GM19372 (cell line): ENCODE data around the gene ZNF888.
"Not testable (repeated sequence)": the region's sequence is repeated elsewhere in the genome, so short reads cannot be mapped to it uniquely, and the experiment has no call there.

ENCODE experiments used
- ATAC-seq: cut with Tn5 transposase; IDR thresholded peaks from one replicate; pipeline ENCODE4 v1.9.1; 2021; ENCODE audit warnings: mild to moderate bottlenecking, low read depth, moderate library complexity; ENCODE audit not compliant: unreplicated experiment

Gene ZNF888

DNA sequence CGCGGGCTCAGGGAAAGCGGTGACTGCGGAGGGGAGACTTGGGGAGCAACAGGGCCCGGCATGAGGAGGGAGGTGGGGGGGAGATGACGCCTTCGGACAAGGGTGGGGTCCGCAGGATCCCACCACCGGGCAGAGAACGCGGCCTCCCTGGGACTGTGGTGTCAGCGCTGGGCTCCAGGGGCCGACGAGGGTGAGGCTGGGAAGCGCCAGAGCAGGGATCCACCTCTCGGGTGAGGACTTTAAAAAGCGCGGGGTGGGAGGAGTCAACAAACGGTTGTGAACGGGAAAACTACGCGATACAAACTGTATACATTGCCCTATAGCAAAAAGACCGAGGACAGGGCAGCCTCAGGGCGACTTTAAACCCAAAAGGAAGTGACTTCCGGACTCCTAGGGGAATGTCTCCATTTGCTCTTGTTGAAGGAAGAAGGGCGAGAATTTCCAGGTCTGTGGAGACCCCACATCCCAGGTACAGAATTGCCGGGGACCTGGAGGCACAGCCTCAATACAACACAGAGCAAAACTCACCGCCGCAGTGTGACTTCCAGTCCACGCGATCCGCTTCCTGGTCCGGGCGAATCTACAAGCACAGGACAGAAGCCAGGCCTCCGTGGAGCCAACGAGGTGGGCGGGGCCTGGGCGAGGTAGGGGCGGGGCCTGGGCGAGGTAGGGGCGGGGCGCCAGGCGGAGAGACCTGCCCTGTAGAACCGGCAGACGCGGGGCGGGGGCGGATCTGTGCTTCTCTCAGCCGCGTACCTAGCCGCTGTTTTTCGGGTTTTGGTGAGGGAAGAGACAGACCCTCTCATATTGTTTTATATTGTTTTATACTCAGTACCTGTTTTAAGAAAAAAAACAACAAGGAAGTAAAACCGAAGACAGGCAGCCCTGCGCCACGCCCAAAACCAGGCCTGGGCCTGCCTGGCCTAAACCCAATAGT lies at the start of gene ZNF888:
Gene ZNF888 (minus strand): TSS at position 588 of the 937 bp plus-strand sequence. CDS start 5,555 bp downstream, outside the sequence.
- ATAC-seq, result peak; percentile 98

DNA sequence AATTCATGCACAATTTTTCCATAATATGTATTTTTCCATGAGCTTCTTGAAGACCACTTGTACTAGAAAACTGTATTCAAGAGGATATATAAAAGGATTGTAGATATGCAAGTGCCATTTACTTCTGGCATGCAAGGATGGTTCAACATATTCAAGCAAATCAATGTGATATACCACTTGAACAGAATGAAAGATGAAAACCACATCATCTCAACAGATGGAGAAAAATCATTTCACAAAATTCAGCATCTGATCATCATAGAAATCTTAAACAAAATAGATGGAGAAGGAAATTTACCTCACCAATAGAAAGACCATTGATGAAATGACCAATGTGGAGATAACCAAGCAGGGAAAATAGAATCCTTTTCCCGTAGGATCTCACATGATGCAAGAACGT lies 44.5 kb upstream of the ZNF888 start:
- ATAC-seq, result no peak

DNA sequence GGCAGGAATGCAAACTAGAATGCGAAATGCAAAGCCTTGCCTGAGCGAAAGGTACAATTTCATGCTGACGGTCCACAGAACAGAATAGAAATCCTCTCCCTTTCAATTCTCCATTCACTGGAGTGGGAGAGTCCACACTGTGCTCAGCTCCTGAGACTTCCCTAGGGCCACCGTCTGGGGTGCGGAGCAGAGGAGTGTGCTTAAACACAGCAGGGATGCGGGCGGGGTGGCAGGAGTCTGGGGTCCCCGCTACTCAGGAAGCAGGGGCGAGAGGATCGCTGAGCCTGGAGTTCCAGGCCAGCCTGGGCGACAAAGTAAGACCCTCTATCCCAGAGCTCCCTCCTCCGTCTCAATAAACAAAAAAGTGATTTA lies 40.0 kb upstream of the ZNF888 start:
- ATAC-seq, result peak; percentile 14

DNA sequence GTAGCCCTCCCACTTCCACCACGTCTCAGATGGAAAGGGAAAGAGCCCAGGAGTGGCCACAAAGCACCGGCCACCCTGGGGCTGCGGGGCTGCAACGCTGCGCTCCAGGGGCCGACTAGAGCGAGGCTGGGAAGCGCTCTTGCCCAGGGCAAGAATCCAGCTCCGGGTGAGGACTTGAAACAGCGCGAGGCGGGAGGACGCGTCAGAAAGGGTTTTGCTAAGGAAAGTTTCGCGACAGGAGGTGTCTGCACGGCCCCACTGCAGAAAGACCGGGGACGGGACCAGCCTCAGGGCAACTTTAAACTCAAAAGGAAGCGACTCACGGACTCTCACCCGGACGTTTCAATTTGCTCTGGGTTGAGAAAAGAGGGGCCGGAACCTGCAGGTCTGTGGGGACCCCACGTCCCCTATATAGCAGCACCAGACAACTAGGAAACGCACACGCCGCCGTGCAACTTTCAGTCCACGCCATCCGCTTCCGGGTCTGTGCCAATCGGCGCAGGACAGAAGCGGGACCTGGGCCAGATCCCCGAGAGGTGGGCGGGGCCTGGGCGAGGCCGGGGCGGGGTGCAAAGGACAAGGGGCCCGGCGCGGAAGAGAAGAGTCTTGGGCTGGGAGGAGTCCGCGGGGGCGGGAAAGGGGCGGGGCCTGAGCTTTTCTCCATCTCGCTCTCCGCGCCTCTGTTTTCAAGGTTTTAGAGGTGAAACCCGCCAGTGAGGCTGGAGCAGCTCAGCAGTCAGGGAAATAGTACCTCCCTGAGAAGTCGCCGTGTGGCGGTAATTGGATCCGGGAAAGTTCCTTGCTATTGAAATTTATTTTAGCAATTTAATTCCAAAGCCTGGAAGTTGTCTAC lies 39.4 kb upstream of the ZNF888 start, which contains the start of gene ZNF816:
Gene ZNF816 (minus strand): TSS at position 488 of the 853 bp plus-strand sequence. CDS start 6,792 bp downstream, outside the sequence.
- ATAC-seq, result peak; percentile 98

DNA sequence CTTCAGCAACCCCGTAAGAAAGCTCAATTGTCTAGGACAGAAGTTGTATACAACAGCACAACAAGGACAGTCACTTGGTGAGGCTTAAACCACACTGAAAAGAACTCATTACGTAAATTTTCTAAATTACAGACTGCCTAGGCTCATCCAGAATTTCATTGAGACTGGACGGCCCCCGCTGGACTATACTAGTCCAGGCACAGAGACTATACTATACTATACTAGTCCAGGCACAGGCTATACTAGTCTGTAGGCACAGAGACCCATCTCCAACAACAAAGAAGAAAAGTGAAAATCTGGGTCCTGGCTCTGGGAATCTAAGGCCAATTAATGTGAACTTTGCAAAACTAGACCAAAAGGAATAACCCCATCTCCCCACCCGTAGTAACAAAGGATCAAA lies 38.8 kb upstream of the ZNF888 start:
- no peak for ATAC-seq

DNA sequence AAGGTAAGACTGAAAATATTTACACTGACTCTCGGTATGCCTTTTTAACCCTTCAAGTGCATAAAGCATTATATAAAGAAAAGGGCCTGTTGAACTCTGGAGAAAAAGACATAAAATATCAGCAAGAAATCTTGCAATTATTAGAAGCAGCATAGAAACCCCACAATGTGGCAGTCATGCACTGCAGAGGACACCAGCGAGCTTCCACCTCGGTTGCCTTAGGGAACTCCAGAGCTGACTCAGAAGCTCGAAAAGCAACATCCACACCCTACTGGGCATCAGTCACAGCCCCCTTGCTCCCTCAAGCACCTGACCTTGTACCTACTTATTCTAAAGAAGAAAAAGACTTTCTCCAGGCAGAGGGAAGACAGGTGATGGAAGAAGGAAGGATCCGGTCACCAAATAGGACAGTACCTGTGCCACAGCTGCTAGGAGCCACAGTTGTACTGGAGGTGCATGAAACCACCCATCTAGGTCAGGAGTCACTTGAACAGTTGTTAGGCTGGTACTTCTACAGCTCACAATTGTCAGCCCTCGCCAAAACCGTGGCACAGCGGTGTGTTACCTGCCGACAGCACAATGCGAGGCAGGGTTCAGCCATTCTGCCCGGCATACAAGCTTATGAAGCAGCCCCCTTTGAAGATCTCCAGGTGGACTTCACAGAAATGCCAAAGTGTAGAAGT lies 36.5 kb upstream of the ZNF888 start:
- no peak for ATAC-seq

DNA sequence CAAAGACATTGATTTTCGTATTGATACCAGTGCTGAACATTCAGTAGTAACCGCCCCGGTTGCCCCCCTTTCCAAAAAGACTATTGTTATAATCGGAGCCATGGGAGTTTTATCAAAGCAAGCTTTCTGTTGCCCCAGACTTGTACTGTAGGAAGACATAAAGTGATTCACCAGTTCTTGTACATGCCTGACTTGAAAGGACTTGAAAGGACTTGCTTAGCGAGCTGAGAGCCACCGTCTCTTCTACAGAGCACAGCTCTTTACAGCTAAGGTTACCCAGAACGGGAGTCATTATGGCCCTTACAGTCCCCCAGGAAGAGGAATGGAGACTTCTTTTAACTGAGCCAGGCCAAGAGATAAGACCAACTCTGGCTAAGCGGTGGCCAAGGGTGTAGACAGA lies 34.4 kb upstream of the ZNF888 start:
- no peak for ATAC-seq

DNA sequence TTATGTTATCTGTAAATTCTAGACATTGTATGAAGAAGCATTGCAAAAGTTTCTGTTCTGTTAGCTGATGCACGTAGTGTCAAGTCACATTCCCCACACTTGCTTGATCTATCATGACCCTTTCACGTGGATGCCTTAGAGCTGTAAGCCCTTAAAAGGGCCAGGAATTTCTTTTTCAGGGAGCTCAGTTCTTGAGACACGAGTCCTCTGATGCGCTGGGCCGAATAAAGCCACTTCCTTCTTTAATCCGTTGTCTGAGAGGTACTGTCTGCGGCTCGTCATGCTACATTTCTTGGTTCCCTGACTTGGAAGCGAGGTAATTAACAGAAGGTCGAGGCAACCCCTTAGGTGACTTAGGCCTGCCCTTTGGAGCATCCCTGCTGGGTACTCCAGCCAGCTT lies 33.7 kb upstream of the ZNF888 start:
- no peak for ATAC-seq

DNA sequence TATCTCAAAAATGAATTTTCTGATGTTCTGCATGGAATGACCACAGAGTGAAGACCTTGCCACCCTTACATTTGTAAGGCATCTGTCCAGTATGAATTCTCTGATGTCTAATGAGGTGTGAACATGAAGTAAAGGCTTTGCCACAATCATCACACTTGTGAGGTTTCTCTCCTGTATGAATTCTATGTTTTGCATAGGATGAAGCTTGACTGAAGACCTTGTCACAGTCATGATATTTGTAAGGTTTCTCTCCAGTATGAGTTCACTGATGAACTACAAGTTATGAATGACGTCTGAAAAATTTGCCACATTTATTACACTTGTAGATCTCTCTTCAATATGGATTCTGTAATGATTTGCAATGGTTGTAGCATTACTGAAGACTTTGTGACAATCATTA lies 26.2 kb upstream of the ZNF888 start:
- no peak for ATAC-seq

DNA sequence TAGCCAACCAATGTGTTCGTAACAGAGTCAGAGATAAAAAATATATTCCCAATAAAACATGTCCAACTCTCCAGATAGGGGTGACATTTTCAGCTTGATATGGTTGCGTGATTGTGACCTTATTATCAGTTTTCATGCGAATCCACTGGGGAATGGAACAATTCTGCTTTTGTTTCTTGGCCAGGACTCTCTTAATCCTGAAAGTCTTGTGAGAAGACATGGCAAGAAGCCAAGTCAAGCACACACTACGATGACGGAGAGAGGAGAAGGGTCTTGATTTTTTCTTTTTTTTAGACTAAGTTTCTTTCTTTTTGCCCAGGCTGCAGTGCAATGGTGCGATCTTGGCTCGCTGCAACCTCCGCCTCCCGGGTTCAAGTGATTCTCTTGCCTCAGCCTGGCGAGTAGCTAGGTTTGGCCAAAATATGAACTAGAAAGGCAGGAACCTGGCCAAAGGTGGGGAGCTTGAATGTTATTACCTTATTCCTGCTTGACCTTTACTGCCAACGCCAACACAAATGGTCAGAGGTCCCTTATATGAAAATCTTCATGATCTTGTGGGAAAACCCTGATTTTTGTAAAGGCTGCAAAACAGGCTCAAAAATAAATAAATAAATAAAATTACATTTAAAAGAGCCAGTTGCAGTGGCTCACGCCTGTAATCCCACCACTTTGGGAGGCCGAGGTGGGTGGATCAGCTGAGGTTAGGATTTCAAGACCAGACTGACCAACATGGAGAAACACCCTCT lies 25.0 kb upstream of the ZNF888 start:
- no peak for ATAC-seq

DNA sequence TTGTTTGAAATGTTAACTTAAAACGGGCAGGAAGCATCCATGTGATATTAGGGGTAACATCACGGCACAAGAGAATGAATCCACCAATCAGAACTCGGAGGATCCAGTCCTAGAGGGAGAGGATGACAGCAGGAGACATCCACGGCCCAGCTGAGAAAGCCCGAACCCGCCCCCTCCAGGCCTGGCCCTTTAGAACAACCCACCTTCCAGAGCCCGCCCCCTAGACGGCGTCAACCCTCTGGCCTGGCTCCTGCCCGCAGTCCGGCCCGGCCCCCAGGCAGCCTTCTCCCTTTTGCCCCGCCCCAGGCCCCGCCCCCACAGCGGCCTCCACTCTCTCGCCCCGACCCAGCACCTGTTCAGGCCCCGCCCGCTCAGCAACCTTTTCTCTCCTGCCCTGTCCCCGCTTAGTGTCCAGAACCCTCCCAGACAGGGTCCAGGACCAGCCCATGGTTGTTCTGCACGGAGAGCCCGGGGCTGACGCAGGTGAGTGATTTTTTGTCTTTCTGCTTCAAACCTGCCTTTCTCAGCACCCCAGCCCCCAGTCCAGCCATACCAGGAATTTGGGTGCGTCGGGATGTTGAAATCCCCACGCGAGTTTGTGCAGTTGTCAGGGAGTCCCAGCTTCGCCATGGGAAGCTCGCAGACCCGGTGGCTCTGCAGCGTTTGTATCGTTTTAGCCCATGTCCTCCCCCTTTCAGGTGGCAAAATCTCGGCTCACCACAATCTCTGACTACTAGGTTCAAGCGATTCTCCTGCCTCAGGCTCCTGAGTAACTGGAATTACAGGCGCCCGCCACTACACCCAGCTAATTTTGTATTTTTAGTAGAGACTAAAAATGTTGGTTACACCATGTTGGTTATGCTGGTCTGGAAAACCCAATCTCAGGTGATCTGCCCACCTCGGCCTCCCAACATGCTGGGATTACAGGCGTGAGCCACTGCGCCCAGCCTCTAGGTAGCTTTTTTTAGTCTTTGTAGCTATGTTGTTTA lies 23.4 kb upstream of the ZNF888 start:
- no peak for ATAC-seq

DNA sequence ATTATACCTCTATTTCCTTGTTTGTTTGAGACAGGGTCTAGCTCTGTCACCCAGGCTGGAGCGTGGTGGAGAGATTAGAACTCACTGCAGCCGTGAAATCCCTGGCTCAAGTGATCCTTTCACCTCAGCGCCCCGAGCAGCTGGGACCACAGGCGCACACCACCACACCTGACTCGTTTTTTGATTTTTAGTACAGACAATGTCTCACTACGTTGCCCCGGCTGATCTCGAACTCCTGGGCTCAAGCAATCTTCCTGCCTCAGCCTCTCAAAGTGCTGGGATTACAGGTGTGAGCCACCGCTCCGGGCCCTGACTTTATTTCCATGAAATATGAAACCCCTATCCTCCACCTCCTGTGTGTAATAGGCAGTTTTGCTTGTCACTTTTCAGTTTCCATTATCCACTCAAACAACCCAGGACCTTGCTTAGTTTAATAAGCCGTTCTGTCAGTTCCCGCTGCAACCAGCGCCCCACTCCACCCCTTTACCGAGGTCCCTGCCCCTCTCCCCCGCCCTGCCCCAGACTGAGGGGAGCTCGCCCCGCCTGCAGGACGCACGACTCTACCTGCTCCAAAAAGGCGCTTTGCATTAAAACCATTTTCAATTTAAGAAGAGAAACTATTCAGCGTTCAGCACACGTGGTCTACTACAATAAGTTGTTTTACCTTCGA lies 22.6 kb upstream of the ZNF888 start:
- no peak for ATAC-seq

DNA sequence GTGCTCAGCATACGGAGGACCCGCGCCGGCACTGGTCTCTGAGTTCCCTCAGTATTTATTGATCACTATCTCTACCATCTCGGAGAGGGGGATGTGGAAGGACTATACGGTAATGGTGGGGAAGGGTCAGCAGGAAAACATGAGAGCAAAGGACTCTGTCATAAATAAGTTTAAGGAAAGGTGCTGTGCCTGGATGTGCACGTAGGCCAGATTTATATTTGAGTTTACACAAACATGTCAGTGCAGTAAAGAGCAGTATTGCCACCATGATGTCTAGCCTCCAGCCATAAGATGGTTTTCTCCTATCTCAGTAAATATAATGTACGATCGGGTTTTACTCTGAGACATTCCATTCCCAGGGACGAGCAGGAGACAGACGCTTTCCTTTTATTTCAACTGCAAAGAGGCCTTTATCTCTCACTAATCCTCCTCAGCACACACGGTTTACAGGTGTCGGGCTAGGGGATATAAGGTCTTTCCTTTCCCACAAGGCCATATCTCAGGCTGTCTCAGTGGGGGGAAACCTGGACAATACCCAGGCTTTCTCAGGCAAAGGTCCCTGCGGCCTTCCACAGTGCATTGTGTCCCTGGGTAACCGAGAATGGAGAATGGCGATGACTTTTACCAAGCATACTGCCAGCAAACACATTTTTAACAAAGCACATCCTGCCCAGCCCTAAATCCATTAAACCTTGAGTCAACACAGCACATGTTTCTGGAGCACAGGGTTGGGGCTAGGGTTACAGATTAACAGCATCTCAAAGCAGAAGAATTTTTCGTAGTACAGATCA lies 21.7 kb upstream of the ZNF888 start:
- ATAC-seq, result not testable (repeated sequence)

DNA sequence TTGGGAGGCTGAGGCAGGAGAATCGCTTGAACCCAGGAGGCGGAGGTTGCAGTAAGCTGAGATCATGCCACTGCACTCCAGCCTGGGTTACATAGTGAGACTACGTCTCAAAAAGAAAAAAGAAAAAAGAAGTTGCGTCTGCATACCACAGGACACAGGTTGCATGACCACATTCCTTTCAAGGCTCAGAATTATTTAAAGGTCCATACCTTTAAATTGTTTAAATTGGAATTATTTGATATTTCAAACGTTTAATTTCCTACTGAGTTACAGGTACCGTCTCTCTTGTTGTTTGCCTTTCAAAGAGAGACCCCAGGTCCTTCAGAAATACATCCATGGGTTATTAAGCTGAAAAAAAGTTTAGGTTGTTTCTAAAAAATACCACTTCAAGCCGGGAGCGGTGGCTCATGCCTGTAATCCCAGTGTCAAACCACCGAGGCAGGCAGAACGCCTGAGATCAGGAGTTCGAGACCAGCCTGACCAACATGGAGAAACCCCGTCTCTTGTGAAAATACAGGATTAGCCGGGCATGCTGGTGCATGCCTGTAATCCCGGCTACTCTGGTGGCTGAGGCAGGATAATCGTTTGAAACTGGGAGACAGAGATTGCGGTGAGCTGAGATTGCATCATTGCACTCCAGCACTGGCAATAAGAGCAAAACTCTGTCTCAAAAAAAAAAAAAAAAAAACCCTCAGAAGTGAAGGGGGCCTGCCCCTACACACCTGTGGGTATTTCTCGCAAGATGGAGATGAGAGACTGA lies 20.8 kb upstream of the ZNF888 start:
- ATAC-seq, result no peak

DNA sequence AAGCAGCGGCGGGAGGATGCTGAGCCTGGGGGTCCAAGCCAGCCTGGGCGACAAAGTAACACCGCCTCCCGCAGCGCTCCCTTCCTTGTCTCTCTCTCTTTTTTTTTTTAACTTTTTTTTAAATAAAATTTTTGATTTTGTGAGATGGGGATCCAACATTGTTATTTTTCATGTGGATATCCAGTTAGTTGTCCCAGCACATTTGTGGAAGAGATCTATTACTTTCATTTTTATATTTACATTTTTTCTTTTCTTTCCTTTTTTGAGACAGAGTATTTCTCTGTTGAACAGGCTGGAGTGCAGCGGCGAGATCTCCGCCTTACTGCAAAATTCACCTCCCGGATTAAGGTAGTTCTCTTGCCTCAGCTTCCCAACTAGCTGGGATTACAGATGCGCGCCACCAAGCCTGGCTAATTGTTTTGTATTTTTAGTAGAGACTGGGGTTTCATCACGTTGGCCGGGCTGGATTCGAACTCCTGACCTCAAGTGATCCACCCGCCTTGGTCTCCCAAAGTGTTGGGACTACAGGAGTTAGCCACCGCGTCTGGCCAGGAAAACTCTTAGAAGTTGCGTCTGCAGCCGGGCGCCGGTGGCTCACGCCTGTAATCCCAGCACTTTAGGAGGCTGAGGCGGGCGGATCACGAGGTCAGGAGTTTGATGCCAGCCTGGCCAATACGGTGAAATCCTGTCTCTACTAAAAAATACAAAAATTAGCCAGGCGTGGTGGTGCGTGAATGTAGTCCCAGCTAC lies 20.1 kb upstream of the ZNF888 start:
- ATAC-seq, result no peak
